Muscle of arm (tissue), 12 donors: Measurements from ENCODE around the gene PSEN1. TPM values are rescaled to one million over a fixed set of nuclear protein-coding genes. Genes with fewer than 3 reads are reported as not detected.

ENCODE experiments used
- DNase-seq: peaks from one replicate; pipeline ENCODE4 v3.0.0-alpha.2; 2013
- polyA plus RNA-seq, 12 donors: library from polyadenylated mRNA; unstranded; fragments of 120-200 nt; gene quantifications; one replicate each; pipeline ENCODE4 v1.2.1, GENCODE V29; 2013; ENCODE audit not compliant: insufficient read length in 12 of 12

PSEN1 gene
- polyA plus RNA-seq, 12 donors: 29.2 to 46.9 (median 35.5) TPM; not detected in 1

GRCh38 chr14:73266317-73266716 lies 130.0 kb downstream of the PSEN1 start:
- no peak for DNase-seq

GRCh38 chr14:73267474-73267873 lies 131.2 kb downstream of the PSEN1 start:
- no peak for DNase-seq

- peak; percentile 19 for DNase-seq
Measured at GRCh38 chr14:73269729-73270531, 133.6 kb downstream of the PSEN1 start.

- DNase-seq: no peak
Measured at GRCh38 chr14:73272393-73272792, 136.1 kb downstream of the PSEN1 start.

Other genes with a start within 250 kb of the PSEN1 start
- 10 to 100 TPM in 1 of 12 donors, 1 to 10 TPM in 10, not detected in 1; 1.7 to 16.8 (median 5.1) TPM for gene DPF3, start 242.4 kb upstream of the PSEN1 start, polyA plus RNA-seq
- 10 to 100 TPM in 9 of 12 donors, 1 to 10 TPM in 2, not detected in 1; 7.7 to 16.1 (median 11.2) TPM for gene DCAF4, start 210.0 kb upstream of the PSEN1 start, polyA plus RNA-seq
- gene ZFYVE1, start 109.4 kb upstream of the PSEN1 start, polyA plus RNA-seq: 10 to 100 TPM in 10 of 12 donors, 1 to 10 TPM in 1, not detected in 1; 9.3 to 15.4 (median 13.4) TPM
- gene RBM25, start 78.0 kb upstream of the PSEN1 start, polyA plus RNA-seq: 100 to 1,000 TPM in 4 of 12 donors, 10 to 100 TPM in 7, not detected in 1; 61.7 to 176 (median 90.9) TPM
- 10 to 100 TPM in 2 of 12 donors, 1 to 10 TPM in 9, not detected in 1; 1.0 to 22.5 (median 1.6) TPM for gene PAPLN, start 101.0 kb downstream of the PSEN1 start, polyA plus RNA-seq